HepG2 (cell line): ENCODE measurements around the gene USP32. TPM values are rescaled to one million over a fixed set of nuclear protein-coding genes. Genes with fewer than 3 reads are reported as not detected.

ENCODE experiments used
- ATAC-seq: fragments of 200-7000 bp; cut with Tn5 transposase; 3 replicates; pipeline ENCODE4 v1.9.1; 2020; ENCODE audit warnings: mild to moderate bottlenecking, moderate library complexity
- BruUV-seq: library from RNA; stranded (reverse); fragments of 400-500 nt; replicated peaks from 2 replicates; lab custom pipeline; 2021; lab: Mats Ljungman, UMichigan
- CTCF ChIA-PET: fragments of 300-600 bp; formaldehyde crosslinking; extraction: SDS; loops from one replicate; lab custom pipeline; 2021; ENCODE audit warnings: low total read pairs, inconsistent platforms, low intra/inter-chr PET ratio; lab: Yijun Ruan, JAX
- POLR2A ChIA-PET: fragments of 350-600 bp; sonication (Branson Sonifier 250); formaldehyde crosslinking; loops from one replicate; lab custom pipeline; 2020; ENCODE audit warnings: antibody characterized with exemption, inconsistent platforms; lab: Yijun Ruan, JAX
- DNase-seq: peaks from one replicate; pipeline ENCODE4 v3.0.0-alpha.2; 2015; ENCODE audit warnings: low spot score
- FAIRE-seq: peaks from 3 replicates; lab custom pipeline; 2011; peaks lifted over from hg19 to GRCh38; lab: Jason Lieb, UNC
- H2AFZ ChIP-seq: one replicate; pipeline ENCODE4 v1.6.1; 2011; ENCODE audit warnings: low read length, inconsistent platforms
- H3K27ac ChIP-seq: fragments of 300-600 bp; 3 replicates; pipeline ENCODE4 v1.8.0; 2011; ENCODE audit warnings: mixed run types, mild to moderate bottlenecking, mixed read lengths, low read length, inconsistent platforms; ENCODE audit not compliant: insufficient read depth; ENCODE audit errors: extremely low read length
- H3K27me3 ChIP-seq, 2 experiments: fragments of 200-600 bp in 1 of 2; 2 replicates in 1 of 2; 3 replicates in 1 of 2; pipeline versions ENCODE4 v1.6.0 to v1.8.0; 2011; ENCODE audit warnings: low read length in 2 of 2, mild to moderate bottlenecking in 2 of 2, moderate library complexity in 2 of 2, inconsistent platforms in 1 of 2; ENCODE audit not compliant: insufficient read depth in 2 of 2, control insufficient read depth in 1 of 2
- H3K36me3 ChIP-seq, 2 experiments: fragments of 200-600 bp in 1 of 2; replicated peaks in 1 of 2; 2 replicates in 1 of 2; 3 replicates in 1 of 2; pipeline versions ENCODE4 v1.5.1 to v1.8.0; 2011; ENCODE audit warnings: low read length in 2 of 2, inconsistent platforms in 1 of 2; ENCODE audit not compliant: insufficient read depth in 2 of 2, control insufficient read depth in 1 of 2
- H3K4me1 ChIP-seq: 2 replicates; pipeline ENCODE4 v1.5.1; 2012; ENCODE audit warnings: low read length, inconsistent platforms; ENCODE audit not compliant: insufficient read depth
- H3K4me2 ChIP-seq: 2 replicates; pipeline ENCODE4 v1.6.0; 2011; ENCODE audit warnings: low read depth, low read length, inconsistent platforms
- H3K4me3 ChIP-seq, 3 experiments: fragments of 200-600 bp in 1 of 3; sonication (generic), shearing (Covaris generic) in 1 of 3; replicated peaks in 1 of 3; 2 replicates each; pipeline ENCODE4 v1.5.1; 2011 to 2016; ENCODE audit warnings: low read length in 3 of 3, inconsistent platforms in 2 of 3, low read depth in 2 of 3, mild to moderate bottlenecking in 2 of 3, control low read depth in 1 of 3, mixed read lengths in 1 of 3; ENCODE audit not compliant: insufficient read depth in 1 of 3
- H3K79me2 ChIP-seq: one replicate; pipeline ENCODE4 v1.6.1; 2011; ENCODE audit warnings: low read length, inconsistent platforms; ENCODE audit not compliant: insufficient read depth
- H3K9ac ChIP-seq: 2 replicates; pipeline ENCODE4 v1.6.0; 2011; ENCODE audit warnings: mild to moderate bottlenecking, low read depth, low read length, inconsistent platforms; ENCODE audit not compliant: insufficient read depth
- H3K9me3 ChIP-seq: 2 replicates; pipeline ENCODE4 v1.5.1; 2012; ENCODE audit warnings: mild to moderate bottlenecking, low read length
- H4K20me1 ChIP-seq: 2 replicates; pipeline ENCODE4 v1.6.0; 2011; ENCODE audit warnings: inconsistent platforms, mild to moderate bottlenecking, low read length, moderate library complexity; ENCODE audit not compliant: insufficient read depth
- FOXO1 ChIP-seq: sonication (generic); formaldehyde crosslinking; IDR thresholded peaks from 2 replicates; pipeline ENCODE4 v1.4.0; 2020; ENCODE audit warnings: missing genetic modification reagents
- KDM3A ChIP-seq: IDR thresholded peaks from 2 replicates; pipeline ENCODE4 v1.6.1; 2018; ENCODE audit warnings: low read depth, missing compliant biosample characterization
- NFAT5 ChIP-seq: sonication (generic); formaldehyde crosslinking; IDR thresholded peaks from 2 replicates; pipeline ENCODE4 v1.4.0; 2020; ENCODE audit warnings: missing genetic modification reagents
- REXO4 ChIP-seq: sonication (generic); formaldehyde crosslinking; IDR thresholded peaks from 2 replicates; pipeline ENCODE4 v1.8.0; 2022; ENCODE audit warnings: missing genetic modification reagents, mild to moderate bottlenecking, borderline replicate concordance
- TRAFD1 ChIP-seq: sonication (generic); formaldehyde crosslinking; IDR thresholded peaks from 2 replicates; pipeline ENCODE4 v1.5.1; 2020; ENCODE audit warnings: missing genetic modification reagents, mild to moderate bottlenecking, borderline replicate concordance
- ZIK1 ChIP-seq: sonication (generic); formaldehyde crosslinking; IDR thresholded peaks from 2 replicates; pipeline ENCODE4 v1.5.0; 2020; ENCODE audit warnings: mild to moderate bottlenecking, low read depth, missing genetic modification reagents, borderline replicate concordance
- ZNF205 ChIP-seq: IDR thresholded peaks from 2 replicates; pipeline ENCODE4 v1.6.1; 2018; ENCODE audit warnings: missing biosample characterization, missing genetic modification reagents
- ZNF407 ChIP-seq: sonication (generic); formaldehyde crosslinking; IDR thresholded peaks from one replicate; pipeline ENCODE4 v1.5.1; 2020; ENCODE audit warnings: mild to moderate bottlenecking, missing genetic modification reagents; ENCODE audit errors: not compliant biosample characterization
- ZNF674 ChIP-seq: sonication (generic); formaldehyde crosslinking; IDR thresholded peaks from 2 replicates; pipeline ENCODE4 v1.5.0; 2020; ENCODE audit warnings: low read depth, mild to moderate bottlenecking, missing genetic modification reagents
- WGBS: methylation state at CpG from one replicate; pipeline ENCODE4 v1.1.6; 2017; ENCODE audit warnings: low lambda C conversion rate; 5-methylcytosine and 5-hydroxymethylcytosine counted together
- in situ Hi-C: cut with HindIII; loops from 2 replicates; pipeline ENCODE4 v1.10.0; 2017; ENCODE audit warnings: low pct_unique_long_range_greater_than_20kb; ENCODE audit not compliant: extremely low pct_ligation_motif_present
- intact Hi-C: fragments of 100-400 bp; cut with micrococcal nuclease; formaldehyde crosslinking; loops from one replicate; pipeline ENCODE4 v1.10.0; 2022; ENCODE audit not compliant: unreplicated experiment
- polyA plus RNA-seq, 8 experiments: library from polyadenylated mRNA; depleted of rRNA in 3 of 8; stranded (reverse) in 7 of 8; unstranded in 1 of 8; fragments of >200 nt; fragmentation: Illumina TruSeq in 4 of 8; extraction: Trizol in 4 of 8; gene quantifications; 2 replicates each; pipeline versions ENCODE4 v1.2.1 to v1.2.3, GENCODE V29; 2011 to 2016; ENCODE audit warnings: low read depth in 4 of 8, missing spikeins in 1 of 8, mixed read lengths in 1 of 8; ENCODE audit not compliant: insufficient read depth in 1 of 8
- total RNA-seq, 5 experiments: library from RNA; depleted of rRNA; stranded (reverse); fragments of >200 nt; fragmentation: Illumina TruSeq; extraction: Trizol; gene quantifications; 2 replicates each; pipeline ENCODE4 v1.2.3, GENCODE V29; 2016; ENCODE audit warnings: low read depth in 1 of 5

Gene USP32
- total and polyA plus RNA-seq, 2 of the 13 experiments (the other 11 are each of a cell fraction or from before 2014, with no cell fraction given), result 24.9 to 39.9 TPM

- no peak for FAIRE-seq
- WGBS, result 94% methylated on average over 3 of the region's 3 CpGs
- no peak for TF ChIP-seq FOXO1
- no peak for TF ChIP-seq TRAFD1
- no peak for TF ChIP-seq ZNF407 (CRISPR knock-in tag)
- TF ChIP-seq ZIK1 (CRISPR knock-in tag), result no peak
- no peak for TF ChIP-seq ZNF205 (CRISPR knock-in tag)
- TF ChIP-seq ZNF674 (CRISPR knock-in tag), result no peak
- no peak for TF ChIP-seq REXO4 (CRISPR knock-in tag)
- TF ChIP-seq KDM3A, result no peak
- TF ChIP-seq NFAT5 (CRISPR knock-in tag), result no peak
Observed at GRCh38 chr17:60230358-60230757, 161.6 kb downstream of the USP32 start.

More at GRCh38 chr17:60230358-60230757, 161.6 kb downstream of the USP32 start:
- DNase-seq (no peak), ATAC-seq (no peak)
- Histone ChIP-seq H3K4me3 (no peak overlapping the region), H3K36me3 (peaks cover 3 to 9% of the 10 kb centered on the region in 2 experiments; a peak in 4 of 5 replicates), H3K9me3 (no peaks in the 10 kb centered on the region), H3K9ac (no peak overlapping the region), H3K4me1 (no peaks in the 10 kb centered on the region), H3K79me2 (no peaks in the 10 kb centered on the region), H4K20me1 (no peaks in the 10 kb centered on the region), H3K27ac (no peak overlapping the region), H3K27me3 (no peaks in the 10 kb centered on the region), H2AFZ (no peak overlapping the region), H3K4me2 (no peak overlapping the region)
- no TSS peak for BruUV-seq
- in situ Hi-C loops (no loop called here), intact Hi-C loops (no loop called here)
- CTCF ChIA-PET, result interaction anchor here (1.2 kb wide), 1 partner anchor 206 kb away, joined by 5 read pairs; no protein-coding TSS in a partner anchor
- POLR2A ChIA-PET, result no interaction called here
